Hematopoietic multipotent progenitor cell treated with erythropoietin and hydrocortisone succinate and interleukin-3 and kit ligand, for 17 days (in vitro differentiated cells): ENCODE data around the gene KRT77.
A peak's percentile ranks its signal among the peaks of the same experiment; 100 is the strongest.
"Not testable (repeated sequence)": the region's sequence is repeated elsewhere in the genome, so short reads cannot be mapped to it uniquely, and the experiment has no call there.

Experiments used
- DNase-seq: peaks from one replicate; pipeline ENCODE4 v3.0.0-alpha.2; 2015; ENCODE audit warnings: low spot score

KRT77 gene

GRCh38 chr12:52675301-52675701 lies 28.0 kb downstream of the KRT77 start:
- no peak for DNase-seq

GRCh38 chr12:52674433-52674775 lies 28.9 kb downstream of the KRT77 start:
- no peak for DNase-seq

- DNase-seq = no peak
Measured at GRCh38 chr12:52673713-52674432, 29.5 kb downstream of the KRT77 start.

- no peak for DNase-seq
Measured at GRCh38 chr12:52673217-52673616, 30.1 kb downstream of the KRT77 start.

- DNase-seq = no peak
Measured at GRCh38 chr12:52672321-52672933, 30.9 kb downstream of the KRT77 start.

- no peak for DNase-seq
Measured at GRCh38 chr12:52670961-52671360, 32.4 kb downstream of the KRT77 start.

GRCh38 chr12:52670506-52670905 lies 32.8 kb downstream of the KRT77 start:
- DNase-seq = no peak

- DNase-seq = not testable (repeated sequence)
Measured at GRCh38 chr12:52669941-52670340, 33.4 kb downstream of the KRT77 start.

GRCh38 chr12:52669426-52669825 lies 33.9 kb downstream of the KRT77 start:
- DNase-seq = no peak

- no peak for DNase-seq
Measured at GRCh38 chr12:52667931-52668330, 35.4 kb downstream of the KRT77 start.

GRCh38 chr12:52667509-52667908 lies 35.8 kb downstream of the KRT77 start:
- no peak for DNase-seq

GRCh38 chr12:52666471-52666870 lies 36.9 kb downstream of the KRT77 start:
- no peak for DNase-seq

- no peak for DNase-seq
Measured at GRCh38 chr12:52663420-52663819, 39.9 kb downstream of the KRT77 start.

- no peak for DNase-seq
Measured at GRCh38 chr12:52662918-52663229, 40.5 kb downstream of the KRT77 start.

- DNase-seq = peak; percentile 83
Measured at GRCh38 chr12:52662093-52662917, 41.0 kb downstream of the KRT77 start.

- DNase-seq = peak; percentile 41
Measured at GRCh38 chr12:52661668-52662067, 41.7 kb downstream of the KRT77 start.

GRCh38 chr12:52660934-52661499 lies 42.3 kb downstream of the KRT77 start:
- DNase-seq = peak; percentile 73

GRCh38 chr12:52659951-52660350 lies 43.4 kb downstream of the KRT77 start:
- DNase-seq = peak; percentile 51

GRCh38 chr12:52659395-52659794 lies 43.9 kb downstream of the KRT77 start:
- no peak for DNase-seq

- no peak for DNase-seq
Measured at GRCh38 chr12:52658196-52658595, 45.1 kb downstream of the KRT77 start.

GRCh38 chr12:52657250-52657902 lies 45.9 kb downstream of the KRT77 start:
- no peak for DNase-seq

- DNase-seq = no peak
Measured at GRCh38 chr12:52656616-52657015, 46.7 kb downstream of the KRT77 start.
